Tibial nerve (tissue), 4 donors: ENCODE results near the gene FAM50A.

Source experiments
- CTCF ChIP-seq, 5 experiments: fragments of 200-600 bp in 3 of 5; fragments of 450-650 bp in 2 of 5; sonication (generic) in 3 of 5; IDR thresholded peaks; one replicate each; pipeline ENCODE4 v1.5.1; 2016 to 2019; ENCODE audit warnings: antibody characterized with exemption in 5 of 5, mild to moderate bottlenecking in 3 of 5, moderate library complexity in 2 of 5
- EP300 ChIP-seq, 2 donors: sonication (generic); formaldehyde crosslinking; IDR thresholded peaks; one replicate each; pipeline ENCODE4 v1.6.1; 2017; ENCODE audit warnings: antibody characterized with exemption in 2 of 2, mild to moderate bottlenecking in 1 of 2
- POLR2A ChIP-seq, 2 donors: fragments of 450-650 bp; IDR thresholded peaks; one replicate each; pipeline ENCODE4 v1.6.1; 2017; ENCODE audit warnings: antibody characterized with exemption in 2 of 2, mild to moderate bottlenecking in 2 of 2, moderate library complexity in 2 of 2

- TF ChIP-seq CTCF (IDR thresholded peaks at IDR 0.05) = no peak
- no peak for TF ChIP-seq EP300 (IDR thresholded peaks at IDR 0.05)
- TF ChIP-seq POLR2A (IDR thresholded peaks at IDR 0.05) = no peak
Observed at GRCh38 chrX:154401045-154401799, 42.7 kb upstream of the FAM50A start.
